ENCODE data around the gene VAT1L. TPM values are rescaled to one million over a fixed set of nuclear protein-coding genes. Genes with fewer than 3 reads are reported as not detected.

The VAT1L gene
- polyA plus RNA-seq, 1 of the 3 experiments (the other 2 are of a cell fraction), result 52.5 TPM

- TF ChIP-seq, protein P1, sequence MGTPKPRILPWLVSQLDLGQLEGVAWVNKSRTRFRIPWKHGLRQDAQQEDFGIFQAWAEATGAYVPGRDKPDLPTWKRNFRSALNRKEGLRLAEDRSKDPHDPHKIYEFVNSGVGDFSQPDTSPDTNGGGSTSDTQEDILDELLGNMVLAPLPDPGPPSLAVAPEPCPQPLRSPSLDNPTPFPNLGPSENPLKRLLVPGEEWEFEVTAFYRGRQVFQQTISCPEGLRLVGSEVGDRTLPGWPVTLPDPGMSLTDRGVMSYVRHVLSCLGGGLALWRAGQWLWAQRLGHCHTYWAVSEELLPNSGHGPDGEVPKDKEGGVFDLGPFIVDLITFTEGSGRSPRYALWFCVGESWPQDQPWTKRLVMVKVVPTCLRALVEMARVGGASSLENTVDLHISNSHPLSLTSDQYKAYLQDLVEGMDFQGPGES (IDR thresholded peaks at IDR 0.05; ENCODE audit: low read depth, low read length), result no peak
- peak; percentile 68 for TF ChIP-seq TCF12 (IDR thresholded peaks at IDR 0.05)
- TF ChIP-seq, protein P2, sequence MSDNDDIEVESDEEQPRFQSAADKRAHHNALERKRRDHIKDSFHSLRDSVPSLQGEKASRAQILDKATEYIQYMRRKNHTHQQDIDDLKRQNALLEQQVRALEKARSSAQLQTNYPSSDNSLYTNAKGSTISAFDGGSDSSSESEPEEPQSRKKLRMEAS (IDR thresholded peaks at IDR 0.05; ENCODE audit: low read depth), result 0 out of 2 replicates have a peak, but pooled peaks have one; percentile 13
- TF ChIP-seq SMC3 (IDR thresholded peaks at IDR 0.05; ENCODE audit: low read depth, low read length), result no peak
- no peak for TF ChIP-seq GABPA (IDR thresholded peaks at IDR 0.05; ENCODE audit: low read depth)
- no peak for TF ChIP-seq EZH2phosphoT487 (IDR thresholded peaks at IDR 0.05; ENCODE audit: borderline replicate concordance, low read depth)
- TF ChIP-seq USF2 (IDR thresholded peaks at IDR 0.05; ENCODE audit: borderline replicate concordance, low read depth, low read length), result no peak
- no peak for TF ChIP-seq RAD21 (IDR thresholded peaks at IDR 0.05; ENCODE audit: low read length)
- TF ChIP-seq FOXJ3 (CRISPR knock-in tag; IDR thresholded peaks at IDR 0.05), result no peak
- no peak for TF ChIP-seq MEF2A (IDR thresholded peaks at IDR 0.05; ENCODE audit: borderline replicate concordance, low read depth)
- no peak for TF ChIP-seq GATA2 (CRISPR knock-in tag; IDR thresholded peaks at IDR 0.05)
- peak; percentile 96 for TF ChIP-seq FOSL2 (IDR thresholded peaks at IDR 0.05; ENCODE audit: borderline replicate concordance, low read depth)
Observed at GRCh38 chr16:77794586-77794985, 6.2 kb downstream of the VAT1L start (continued).

DNA sequence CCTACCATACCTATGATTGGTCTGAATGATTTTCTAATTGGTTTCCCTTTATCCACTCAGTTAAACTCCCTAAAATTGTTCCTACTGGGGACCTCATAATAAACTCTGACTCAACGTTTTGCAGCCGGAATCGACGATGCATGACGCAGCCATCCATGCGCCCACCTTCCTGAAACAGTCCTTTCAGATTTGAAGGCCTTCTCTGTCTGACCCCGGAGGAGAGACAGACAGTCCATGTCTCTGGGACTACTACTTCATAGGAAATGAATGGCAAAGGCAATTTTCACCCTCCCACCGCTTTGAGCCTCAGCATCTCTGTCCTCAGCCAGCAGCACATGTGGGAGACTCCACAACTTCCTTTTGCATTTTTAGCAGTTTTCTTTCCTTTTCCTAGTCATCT is 13.5 kb downstream of the VAT1L start:
- Histone ChIP-seq H3K9me3 (no peaks in the 10 kb centered on the region), H3K4me2 (no peak overlapping the region), H3K79me2 (ENCODE audit: insufficient read depth) (0 out of 2 replicates have a peak, but pooled peaks cover under 1% of the 10 kb centered on the region), H4K20me1 (ENCODE audit: insufficient read depth) (no peaks in the 10 kb centered on the region), H3K4me3 (ENCODE audit: low read depth in 2 of 2, low read length in 1 of 2) (no peak overlapping the region), H3K27me3 (ENCODE audit: insufficient read depth) (no peaks in the 10 kb centered on the region), H3K9me2 (no peaks in the 10 kb centered on the region), H2AFZ (ENCODE audit: low read depth) (no peak overlapping the region), H3K36me3 (replicated peaks in 1 of 2; ENCODE audit: control insufficient read depth in 1 of 2, insufficient read depth in 2 of 2, low read length in 1 of 2) (no peaks in the 10 kb centered on the region), H3K27ac (ENCODE audit: low read depth in 2 of 2, low read length in 1 of 2) (no peak overlapping the region), H3K4me1 (ENCODE audit: control insufficient read depth in 1 of 2, insufficient read depth in 2 of 2, low read depth in 1 of 2, low read length in 1 of 2) (peaks cover 0 to 3% of the 10 kb centered on the region in 2 experiments; a peak in 1 of 4 replicates), H3F3A (replicated peaks; ENCODE audit: insufficient read depth) (no peaks in the 10 kb centered on the region), H3K9ac (no peak overlapping the region)
- ChIA-PET CTCF (interaction anchor here (0.9 to 1.8 kb wide), 4 partner anchors 8 to 201 kb away, joined by 3 to 5 read pairs (median 4); no protein-coding TSS in a partner anchor), POLR2A (no interaction called here)
- WGBS (ENCODE audit: low lambda C conversion rate), result 87% methylated on average over 8 of the region's 8 CpGs
- no peak for DNase-seq
- no peak for TF ChIP-seq POLR2AphosphoS5 (IDR thresholded peaks at IDR 0.05; ENCODE audit: low read depth, low read length)
- TF ChIP-seq, protein P3, sequence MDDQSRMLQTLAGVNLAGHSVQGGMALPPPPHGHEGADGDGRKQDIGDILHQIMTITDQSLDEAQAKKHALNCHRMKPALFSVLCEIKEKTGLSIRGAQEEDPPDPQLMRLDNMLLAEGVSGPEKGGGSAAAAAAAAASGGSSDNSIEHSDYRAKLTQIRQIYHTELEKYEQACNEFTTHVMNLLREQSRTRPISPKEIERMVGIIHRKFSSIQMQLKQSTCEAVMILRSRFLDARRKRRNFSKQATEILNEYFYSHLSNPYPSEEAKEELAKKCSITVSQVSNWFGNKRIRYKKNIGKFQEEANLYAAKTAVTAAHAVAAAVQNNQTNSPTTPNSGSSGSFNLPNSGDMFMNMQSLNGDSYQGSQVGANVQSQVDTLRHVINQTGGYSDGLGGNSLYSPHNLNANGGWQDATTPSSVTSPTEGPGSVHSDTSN (IDR thresholded peaks at IDR 0.05), result no peak
- no peak for TF ChIP-seq SMC3 (IDR thresholded peaks at IDR 0.05; ENCODE audit: low read depth, low read length)
- no peak for TF ChIP-seq EZH2phosphoT487 (IDR thresholded peaks at IDR 0.05; ENCODE audit: borderline replicate concordance, low read depth)
- TF ChIP-seq JUND (IDR thresholded peaks at IDR 0.05), result no peak
- TF ChIP-seq ZBTB33 (IDR thresholded peaks at IDR 0.05; ENCODE audit: borderline replicate concordance, low read depth), result no peak
- no peak for TF ChIP-seq RAD21 (IDR thresholded peaks at IDR 0.05; ENCODE audit: low read length)
- no peak for TF ChIP-seq RXRA (IDR thresholded peaks at IDR 0.05; ENCODE audit: borderline replicate concordance, low read depth)
- TF ChIP-seq RCOR1 (IDR thresholded peaks at IDR 0.05; ENCODE audit: low read length), result no peak
- TF ChIP-seq SIN3A (IDR thresholded peaks at IDR 0.05; ENCODE audit: borderline replicate concordance, low read depth, low read length), result no peak
- no peak for TF ChIP-seq NRF1 (IDR thresholded peaks at IDR 0.05; ENCODE audit: low read depth, low read length)
- no peak for TF ChIP-seq CHD2 (IDR thresholded peaks at IDR 0.05; ENCODE audit: low read length, partially characterized antibody)
- no peak for TF ChIP-seq MEF2A (IDR thresholded peaks at IDR 0.05; ENCODE audit: borderline replicate concordance, low read depth)
- TF ChIP-seq, protein P2 (IDR thresholded peaks at IDR 0.05; ENCODE audit: low read depth), result no peak
- no peak for TF ChIP-seq CTCF (IDR thresholded peaks at IDR 0.05)
- no peak for TF ChIP-seq GABPA (IDR thresholded peaks at IDR 0.05; ENCODE audit: low read depth)
